Measurements from ENCODE around the gene IFITM5. TPM values are rescaled to one million over a fixed set of nuclear protein-coding genes. Genes with fewer than 3 reads are reported as not detected.

Gene IFITM5
- total and polyA plus RNA-seq, 2 of the 4 experiments (the other 2 are of a cell fraction): not detected

- Histone ChIP-seq H4K5ac (ENCODE audit: low read depth, low read length) (no peak overlapping the region), H3K9me1 (ENCODE audit: insufficient read depth, low read length) (no peaks in the 10 kb centered on the region), H3K27ac (ENCODE audit: insufficient read depth, low read length) (no peak overlapping the region), H2BK5ac (ENCODE audit: low read depth, low read length, poor library complexity, severe bottlenecking) (no peak overlapping the region), H3K56ac (ENCODE audit: extremely low read depth, insufficient read depth, low read length) (no peak overlapping the region), H3K4me1 (ENCODE audit: control insufficient read depth, insufficient read depth, low read length) (peaks cover 7% of the 10 kb centered on the region), H2BK120ac (ENCODE audit: low read depth, low read length) (no peak overlapping the region), H3K14ac (replicated peaks; ENCODE audit: low read depth, low read length) (no peak overlapping the region), H2AFZ (replicated peaks; ENCODE audit: low read length, poor library complexity) (peak overlapping the region; percentile 16), H3K4me3 (ENCODE audit: insufficient read depth, low read depth, low read length) (no peak overlapping the region), H3K27me3 (ENCODE audit: control insufficient read depth, insufficient read depth, low read length) (no peaks in the 10 kb centered on the region), H3K79me1 (ENCODE audit: low read depth in 1 of 2, low read length in 2 of 2) (no peaks in the 10 kb centered on the region), H3K23ac (ENCODE audit: low read depth, low read length) (no peak overlapping the region), H4K8ac (ENCODE audit: low read depth in 2 of 2, low read length in 2 of 2) (no peak overlapping the region), H3K9me3 (ENCODE audit: control insufficient read depth, insufficient read depth, low read length) (no peaks in the 10 kb centered on the region), H2AK5ac (ENCODE audit: low read depth, low read length) (no peak overlapping the region), H3K18ac (ENCODE audit: low read depth, low read length) (no peak overlapping the region), H3K4me2 (ENCODE audit: low read depth, low read length) (no peak overlapping the region), H3K9ac (ENCODE audit: low read depth, low read length) (no peak overlapping the region), H4K91ac (ENCODE audit: insufficient read depth, low read depth, low read length) (no peak overlapping the region), H2BK15ac (ENCODE audit: low read depth, low read length) (no peak overlapping the region), H3K36me3 (ENCODE audit: control insufficient read depth, insufficient read depth, low read length) (no peaks in the 10 kb centered on the region), H2AK9ac (replicated peaks; ENCODE audit: low read depth, low read length, poor library complexity) (no peak overlapping the region), H3K4ac (ENCODE audit: low read depth, low read length) (no peak overlapping the region), H2BK20ac (ENCODE audit: low read depth, low read length) (no peak overlapping the region), H4K20me1 (ENCODE audit: insufficient read depth, low read length) (no peaks in the 10 kb centered on the region)
- ATAC-seq (ENCODE audit: low read depth): no peak
- ChIA-PET POLR2A (ENCODE audit: unreplicated experiment) (no interaction called here), CTCF (no interaction called here)
- BruUV-seq (replicated peaks): no TSS peak
- no peak for DNase-seq
- intact Hi-C loops (cut with micrococcal nuclease) (no loop called here), in situ Hi-C loops (cut with MboI; ENCODE audit: low sequenced_read_pairs) (no loop called here), dilution Hi-C loops (cut with HindIII; ENCODE audit: low sequenced_read_pairs, unreplicated experiment) (no loop called here)
- TF ChIP-seq, protein P1, sequence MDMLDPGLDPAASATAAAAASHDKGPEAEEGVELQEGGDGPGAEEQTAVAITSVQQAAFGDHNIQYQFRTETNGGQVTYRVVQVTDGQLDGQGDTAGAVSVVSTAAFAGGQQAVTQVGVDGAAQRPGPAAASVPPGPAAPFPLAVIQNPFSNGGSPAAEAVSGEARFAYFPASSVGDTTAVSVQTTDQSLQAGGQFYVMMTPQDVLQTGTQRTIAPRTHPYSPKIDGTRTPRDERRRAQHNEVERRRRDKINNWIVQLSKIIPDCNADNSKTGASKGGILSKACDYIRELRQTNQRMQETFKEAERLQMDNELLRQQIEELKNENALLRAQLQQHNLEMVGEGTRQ (IDR thresholded peaks at IDR 0.05; ENCODE audit: low read depth, low read length): no peak
- TF ChIP-seq RCOR1 (IDR thresholded peaks at IDR 0.05; ENCODE audit: insufficient replicate concordance, low read length) (no peak), MXI1 (IDR thresholded peaks at IDR 0.05; ENCODE audit: borderline replicate concordance, low read depth, low read length) (no peak), NFE2L2 (IDR thresholded peaks at IDR 0.05; ENCODE audit: low read depth, low read length) (no peak), RFX5 (IDR thresholded peaks at IDR 0.05; ENCODE audit: low read depth, low read length) (no peak), RAD21 (IDR thresholded peaks at IDR 0.05; ENCODE audit: low read length) (no peak), MAZ (IDR thresholded peaks at IDR 0.05; ENCODE audit: borderline replicate concordance, low read depth, low read length) (no peak), SMC3 (IDR thresholded peaks at IDR 0.05; ENCODE audit: low read depth, low read length) (no peak), FOS (IDR thresholded peaks at IDR 0.05; ENCODE audit: low read depth, low read length) (no peak), CEBPB (IDR thresholded peaks at IDR 0.05; ENCODE audit: low read depth, low read length) (no peak), MAFK (IDR thresholded peaks at IDR 0.05; ENCODE audit: low read depth, low read length) (no peak), POLR2A (IDR thresholded peaks at IDR 0.05; ENCODE audit: low read depth, low read length) (no peak), CHD1 (IDR thresholded peaks at IDR 0.05; ENCODE audit: low read depth, low read length) (no peak)
- TF ChIP-seq, protein P2, sequence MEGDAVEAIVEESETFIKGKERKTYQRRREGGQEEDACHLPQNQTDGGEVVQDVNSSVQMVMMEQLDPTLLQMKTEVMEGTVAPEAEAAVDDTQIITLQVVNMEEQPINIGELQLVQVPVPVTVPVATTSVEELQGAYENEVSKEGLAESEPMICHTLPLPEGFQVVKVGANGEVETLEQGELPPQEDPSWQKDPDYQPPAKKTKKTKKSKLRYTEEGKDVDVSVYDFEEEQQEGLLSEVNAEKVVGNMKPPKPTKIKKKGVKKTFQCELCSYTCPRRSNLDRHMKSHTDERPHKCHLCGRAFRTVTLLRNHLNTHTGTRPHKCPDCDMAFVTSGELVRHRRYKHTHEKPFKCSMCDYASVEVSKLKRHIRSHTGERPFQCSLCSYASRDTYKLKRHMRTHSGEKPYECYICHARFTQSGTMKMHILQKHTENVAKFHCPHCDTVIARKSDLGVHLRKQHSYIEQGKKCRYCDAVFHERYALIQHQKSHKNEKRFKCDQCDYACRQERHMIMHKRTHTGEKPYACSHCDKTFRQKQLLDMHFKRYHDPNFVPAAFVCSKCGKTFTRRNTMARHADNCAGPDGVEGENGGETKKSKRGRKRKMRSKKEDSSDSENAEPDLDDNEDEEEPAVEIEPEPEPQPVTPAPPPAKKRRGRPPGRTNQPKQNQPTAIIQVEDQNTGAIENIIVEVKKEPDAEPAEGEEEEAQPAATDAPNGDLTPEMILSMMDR (conservative IDR thresholded peaks at IDR 0.05; ENCODE audit: low read depth, low read length): no peak
- WGBS, 2 experiments (ENCODE audit: extremely low coverage in 2 of 2, insufficient read length in 1 of 2): 83% methylated on average over 6 of the region's 14 CpGs; no CpG with 5 or more reads in 1 of the 2 experiments
Observed at GRCh38 chr11:330307-330693, 31.0 kb upstream of the IFITM5 start.
